Measurements from ENCODE around the gene COMTD1.
A peak's percentile ranks its signal among the peaks of the same experiment; 100 is the strongest.
"Not testable (repeated sequence)": the region's sequence is repeated elsewhere in the genome, so short reads cannot be mapped to it uniquely, and the experiment has no call there.

Gene COMTD1

GRCh38 chr10:75194625-75195024 is 41.1 kb downstream of the COMTD1 start:
- DNase-seq (ENCODE audit: low read depth), result not testable (repeated sequence)

- DNase-seq (ENCODE audit: low read depth), result no peak
Measured at GRCh38 chr10:75191821-75192568, 43.8 kb downstream of the COMTD1 start.

- no peak for DNase-seq (ENCODE audit: low read depth)
Measured at GRCh38 chr10:75189266-75190096, 46.3 kb downstream of the COMTD1 start.

- not testable (repeated sequence) for DNase-seq (ENCODE audit: low read depth)
Measured at GRCh38 chr10:75188522-75188921, 47.2 kb downstream of the COMTD1 start.

- peak; percentile 44 for DNase-seq (ENCODE audit: low read depth)
Measured at GRCh38 chr10:75187961-75188426, 47.8 kb downstream of the COMTD1 start.

GRCh38 chr10:75186310-75186709 is 49.4 kb downstream of the COMTD1 start:
- DNase-seq (ENCODE audit: low read depth), result no peak
